ENCODE measurements around the gene SYNPR. TPM values are rescaled to one million over a fixed set of nuclear protein-coding genes. Genes with fewer than 3 reads are reported as not detected.

The SYNPR gene
- polyA plus RNA-seq, 4 donors = 0.11 to 0.25 TPM; not detected in 2

DNA sequence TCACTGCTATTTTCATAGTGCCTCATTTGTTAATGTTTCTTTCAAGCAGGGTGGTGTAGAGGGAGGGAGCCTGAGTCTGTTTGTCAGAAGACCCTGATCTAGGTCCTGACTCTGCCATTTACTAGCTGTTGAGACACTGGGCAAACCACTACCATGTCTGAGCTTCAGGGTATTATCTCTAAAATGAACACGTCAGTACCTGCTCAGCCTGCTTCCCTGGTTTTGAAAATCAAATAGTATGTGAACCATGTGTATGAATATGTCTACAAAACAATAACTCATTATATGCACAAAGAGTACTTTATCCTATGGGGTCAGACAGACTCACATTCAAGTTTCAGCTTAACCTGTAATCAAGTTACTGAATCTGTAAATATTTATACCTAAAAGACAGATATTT, 25.1 kb downstream of the SYNPR start:
- no peak for DNase-seq (ENCODE audit: low read depth in 4 of 4, low spot score in 2 of 4)

DNA sequence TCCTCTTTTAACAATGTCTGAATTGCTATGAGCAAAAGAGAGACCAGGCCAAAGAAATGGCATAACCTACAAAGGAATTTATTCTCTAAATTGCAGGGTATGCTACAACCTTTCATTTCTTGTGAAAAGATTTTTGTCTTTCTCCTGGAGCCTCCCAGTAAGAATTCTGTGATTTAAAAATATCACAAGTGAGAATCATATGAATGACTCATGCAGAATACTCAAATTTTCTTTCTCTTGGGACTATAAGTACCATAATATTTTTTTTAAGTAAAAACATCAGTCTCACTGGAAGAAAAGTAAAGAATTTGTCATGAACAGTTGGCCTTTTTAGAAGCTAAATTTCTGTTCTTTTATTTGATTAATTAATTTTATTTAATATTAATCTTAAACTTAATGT, 26.3 kb downstream of the SYNPR start:
- no peak for DNase-seq (ENCODE audit: low read depth in 4 of 4, low spot score in 2 of 4)

DNA sequence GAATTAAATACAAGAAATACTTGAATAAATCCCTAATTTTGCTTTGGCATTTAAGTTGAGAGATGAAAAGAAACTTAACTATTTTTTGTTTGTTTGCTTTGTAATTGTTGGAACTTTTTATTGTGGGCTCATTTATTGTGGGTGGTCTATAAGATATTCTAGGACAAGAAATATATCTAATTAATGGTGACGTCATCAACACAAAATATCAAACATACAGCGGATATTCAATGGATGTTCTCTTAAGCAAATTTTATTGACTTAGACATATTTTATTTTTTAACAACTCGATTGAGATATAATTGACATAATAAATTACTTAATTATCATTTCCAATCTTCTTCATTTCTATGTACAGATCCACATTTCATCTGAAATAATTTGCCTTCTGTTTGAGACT, 30.0 kb downstream of the SYNPR start:
- DNase-seq (ENCODE audit: low read depth in 4 of 4, low spot score in 2 of 4) = no peak

GRCh38 chr3:63309768-63310167, 31.7 kb downstream of the SYNPR start:
- DNase-seq (ENCODE audit: low read depth in 4 of 4, low spot score in 2 of 4) = no peak

GRCh38 chr3:63323766-63324165, 45.7 kb downstream of the SYNPR start:
- DNase-seq (ENCODE audit: low read depth in 4 of 4, low spot score in 2 of 4) = no peak

DNA sequence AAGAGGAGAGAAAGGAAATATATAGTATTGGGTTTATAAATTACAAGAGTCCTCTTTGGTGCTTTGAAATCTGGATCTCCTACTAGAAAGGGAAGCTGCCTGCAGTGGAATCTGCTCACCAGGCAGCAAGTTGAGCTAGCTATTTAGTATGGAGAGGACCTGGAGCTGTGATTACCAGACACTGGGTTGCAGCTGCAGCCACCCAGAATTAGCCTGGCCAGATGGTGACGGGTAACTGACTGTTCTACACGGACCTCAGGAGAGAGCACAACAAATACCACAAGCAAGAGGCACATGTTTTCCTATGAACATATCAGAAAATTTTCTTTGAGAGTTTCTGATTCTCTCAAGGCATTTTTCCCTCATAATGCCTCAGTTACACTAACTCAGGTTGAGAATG, 46.5 kb downstream of the SYNPR start:
- no peak for DNase-seq (ENCODE audit: low read depth in 4 of 4, low spot score in 2 of 4)

- DNase-seq (ENCODE audit: low read depth in 4 of 4, low spot score in 2 of 4) = no peak
These were observed 47.3 kb downstream of the SYNPR start for GRCh38 chr3:63325386-63325785.

- no peak for DNase-seq (ENCODE audit: low read depth in 4 of 4, low spot score in 2 of 4)
These were observed 50.3 kb downstream of the SYNPR start for GRCh38 chr3:63328365-63328764.

GRCh38 chr3:63331520-63331919, 53.4 kb downstream of the SYNPR start:
- DNase-seq (ENCODE audit: low read depth in 4 of 4, low spot score in 2 of 4) = no peak

- no peak for DNase-seq (ENCODE audit: low read depth in 4 of 4, low spot score in 2 of 4)
These were observed 55.7 kb downstream of the SYNPR start for GRCh38 chr3:63333815-63334214.

DNA sequence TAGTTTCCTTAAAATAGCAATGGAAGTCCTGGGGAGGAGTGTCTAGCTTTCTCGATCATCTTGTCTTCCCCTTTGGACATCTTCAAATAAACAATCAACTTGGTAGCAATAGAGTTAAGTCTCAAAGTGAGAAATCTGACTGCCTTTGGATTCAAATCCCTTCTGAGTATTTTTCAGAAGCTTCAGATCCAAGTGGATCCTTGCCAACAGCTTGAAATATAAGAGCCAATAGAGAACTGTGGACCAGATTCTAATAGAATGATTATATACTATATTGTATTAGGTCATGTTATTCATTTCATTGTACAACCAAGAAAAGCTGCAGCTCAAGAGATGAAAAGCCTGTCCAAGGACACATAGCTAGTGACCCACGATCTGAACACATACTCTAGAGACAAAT, 60.2 kb downstream of the SYNPR start:
- DNase-seq (ENCODE audit: low read depth in 4 of 4, low spot score in 2 of 4) = no peak

- peak; percentile 23 to 59 (median 40) for DNase-seq (ENCODE audit: low read depth in 4 of 4, low spot score in 2 of 4)
These were observed 65.6 kb downstream of the SYNPR start for GRCh38 chr3:63343674-63344073.

GRCh38 chr3:63344661-63345060, 66.6 kb downstream of the SYNPR start:
- DNase-seq (ENCODE audit: low read depth in 4 of 4, low spot score in 2 of 4) = no peak

- DNase-seq (ENCODE audit: low read depth in 4 of 4, low spot score in 2 of 4) = peak in 1 of 4 donors; percentile 55
These were observed 71.8 kb downstream of the SYNPR start for GRCh38 chr3:63349583-63350573.

DNA sequence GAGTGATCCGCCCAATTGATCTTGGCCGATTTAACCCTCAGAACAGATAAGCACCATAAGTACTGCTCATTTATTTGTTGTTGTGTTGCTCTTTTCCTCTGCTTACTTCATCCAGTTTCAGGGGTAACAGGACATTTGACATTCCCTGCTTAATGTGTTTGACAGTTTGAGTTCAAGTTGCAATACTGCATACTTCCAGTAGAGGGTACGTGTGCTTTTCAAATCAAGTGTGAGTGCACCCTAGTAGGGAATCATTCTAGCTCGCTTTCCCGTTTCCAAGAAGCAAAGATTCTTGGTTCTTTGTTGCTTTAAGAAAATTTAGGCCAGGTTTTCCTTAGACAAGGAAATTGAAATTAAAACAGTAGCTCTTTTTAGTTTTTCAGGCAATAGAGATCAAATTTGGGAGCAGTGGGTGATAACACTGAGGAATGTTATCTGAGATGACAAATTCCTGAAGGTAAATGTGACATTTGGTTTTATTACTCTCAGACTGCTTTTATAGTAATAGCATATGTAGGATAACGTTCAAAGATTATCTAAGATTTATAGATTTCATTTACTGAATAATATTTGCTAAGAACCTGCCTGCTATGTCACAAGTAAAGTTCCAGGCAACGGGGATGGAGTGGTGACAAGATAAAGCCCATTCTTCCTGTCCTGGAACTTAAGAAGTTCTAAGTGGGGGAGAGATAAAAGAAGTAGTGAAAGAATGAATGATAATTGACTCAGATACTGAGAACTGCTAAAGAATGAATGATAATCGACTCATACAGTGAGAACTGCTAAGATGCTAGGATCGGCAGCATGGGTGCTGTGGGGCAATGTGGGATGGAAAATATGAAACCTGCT, 73.3 kb downstream of the SYNPR start:
- peak; percentile 15 to 48 (median 35) for DNase-seq (ENCODE audit: low read depth in 4 of 4, low spot score in 2 of 4)

GRCh38 chr3:63352008-63352279, 73.8 kb downstream of the SYNPR start:
- no peak for DNase-seq (ENCODE audit: low read depth in 4 of 4, low spot score in 2 of 4)

DNA sequence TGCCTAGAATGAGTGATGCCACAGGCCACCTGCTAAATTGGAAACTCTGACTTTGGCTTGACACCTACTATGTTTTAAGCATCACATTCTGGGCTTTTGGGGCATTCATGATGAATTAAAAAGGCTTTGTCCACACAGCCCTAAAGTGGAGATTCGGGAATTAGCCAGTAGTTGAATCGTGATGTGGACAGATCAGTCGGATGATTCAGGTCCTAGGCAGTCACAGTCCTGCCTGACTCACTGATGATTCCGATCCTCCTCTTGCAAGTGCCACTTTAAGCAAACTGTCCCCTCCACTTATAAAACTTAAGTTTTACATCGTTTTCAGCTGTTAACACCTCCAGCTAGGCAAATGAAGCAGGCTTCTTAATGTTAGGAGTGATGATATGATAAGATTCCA, 75.3 kb downstream of the SYNPR start:
- DNase-seq (ENCODE audit: low read depth in 4 of 4, low spot score in 2 of 4) = no peak

DNA sequence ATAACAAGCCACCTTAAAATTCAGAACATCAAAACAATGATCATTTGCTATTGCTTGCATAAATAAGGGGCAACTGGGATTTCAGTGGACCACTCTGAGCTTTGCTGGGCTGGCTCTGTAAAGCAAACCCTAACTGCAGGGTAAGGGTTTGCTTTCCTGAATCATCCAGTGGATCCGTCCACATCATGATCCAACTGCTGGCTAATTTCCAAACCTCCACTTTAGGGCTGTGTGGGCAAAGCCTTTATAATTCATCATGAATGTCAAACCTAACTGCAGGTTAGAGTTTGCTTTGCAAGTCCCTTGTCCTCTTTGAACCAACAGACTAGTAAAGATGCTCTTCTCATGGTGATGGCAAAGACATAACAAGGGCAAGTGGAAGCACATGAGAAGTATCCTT, 76.1 kb downstream of the SYNPR start:
- no peak for DNase-seq (ENCODE audit: low read depth in 4 of 4, low spot score in 2 of 4)

GRCh38 chr3:63355809-63356208, 77.7 kb downstream of the SYNPR start:
- DNase-seq (ENCODE audit: low read depth in 4 of 4, low spot score in 2 of 4) = no peak

GRCh38 chr3:63364495-63364894, 86.4 kb downstream of the SYNPR start:
- peak in 2 of 4 donors; percentile 4 to 11 for DNase-seq (ENCODE audit: low read depth in 4 of 4, low spot score in 2 of 4)

DNA sequence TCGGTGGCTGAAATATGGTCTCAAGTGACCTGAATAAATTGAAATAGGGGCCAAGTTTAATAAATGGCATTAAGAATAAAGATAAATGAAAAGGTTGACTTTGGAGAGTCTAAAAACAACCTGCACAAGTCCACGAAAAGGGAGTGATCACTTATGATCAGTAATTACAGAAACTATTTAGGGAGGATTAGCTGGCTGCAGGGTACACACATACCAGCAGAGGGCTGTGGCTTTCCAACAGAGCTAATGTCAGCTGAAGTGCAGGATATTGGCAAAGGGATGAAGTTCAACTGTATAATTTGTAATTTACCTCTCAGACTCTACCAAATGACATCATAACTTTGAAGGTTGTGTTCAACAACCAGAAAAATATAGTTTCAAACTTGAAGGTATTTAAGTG, 86.8 kb downstream of the SYNPR start:
- DNase-seq (ENCODE audit: low read depth in 4 of 4, low spot score in 2 of 4) = no peak

DNA sequence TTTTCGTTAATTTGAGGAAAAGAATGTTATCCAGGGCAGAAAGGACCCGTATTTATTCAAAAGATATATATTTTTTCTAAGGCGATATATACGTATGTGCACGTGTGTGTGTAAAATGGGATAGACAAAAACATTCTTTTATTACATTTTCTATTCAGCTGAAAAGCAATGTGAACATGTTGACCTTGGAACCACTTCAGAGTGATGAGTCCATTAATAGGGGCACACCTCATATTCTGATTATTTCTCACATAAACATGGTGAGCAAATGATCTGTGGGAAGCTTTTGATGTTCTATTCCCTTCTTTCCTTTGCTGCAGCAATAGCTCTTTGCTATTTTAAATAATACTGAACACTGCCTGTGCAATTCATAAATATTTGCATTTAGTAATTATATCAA, 87.6 kb downstream of the SYNPR start:
- DNase-seq (ENCODE audit: low read depth in 4 of 4, low spot score in 2 of 4) = no peak
